Hippocampal formation (tissue), 2 donors: ENCODE measurements around the gene STAG1.
"Not testable (repeated sequence)": the region's sequence is repeated elsewhere in the genome, so short reads cannot be mapped to it uniquely, and the experiment has no call there.

ENCODE experiments used
- DNase-seq, 2 donors: peaks; one replicate each; lab custom pipeline; 2025; lab: John Stamatoyannopoulos, UW

Gene STAG1

GRCh38 chr3:136404056-136404455 is 348.1 kb downstream of the STAG1 start:
- DNase-seq: no peak

- DNase-seq: no peak
These were observed 355.3 kb downstream of the STAG1 start for GRCh38 chr3:136396916-136397315.

- DNase-seq: no peak
These were observed 361.6 kb downstream of the STAG1 start for GRCh38 chr3:136390574-136390973.

GRCh38 chr3:136387031-136387430 is 365.1 kb downstream of the STAG1 start:
- DNase-seq: no peak

GRCh38 chr3:136385457-136385856 is 366.7 kb downstream of the STAG1 start:
- no peak for DNase-seq

GRCh38 chr3:136381051-136381450 is 371.1 kb downstream of the STAG1 start:
- no peak for DNase-seq

- no peak for DNase-seq
These were observed 371.6 kb downstream of the STAG1 start for GRCh38 chr3:136380530-136380929.

- no peak for DNase-seq
These were observed 374.2 kb downstream of the STAG1 start for GRCh38 chr3:136378011-136378410.

GRCh38 chr3:136377508-136377907 is 374.7 kb downstream of the STAG1 start:
- DNase-seq: no peak

GRCh38 chr3:136375800-136376199 is 376.4 kb downstream of the STAG1 start:
- DNase-seq: not testable (repeated sequence)

- DNase-seq: no peak
These were observed 385.9 kb downstream of the STAG1 start for GRCh38 chr3:136366289-136366688.

GRCh38 chr3:136353461-136353860 is 398.7 kb downstream of the STAG1 start:
- no peak for DNase-seq

GRCh38 chr3:136351905-136352304 is 400.3 kb downstream of the STAG1 start:
- DNase-seq: no peak

GRCh38 chr3:136351351-136351750 is 400.8 kb downstream of the STAG1 start:
- DNase-seq: no peak

- DNase-seq: no peak
These were observed 401.6 kb downstream of the STAG1 start for GRCh38 chr3:136350557-136350956.

GRCh38 chr3:136350132-136350531 is 402.0 kb downstream of the STAG1 start:
- no peak for DNase-seq

GRCh38 chr3:136346486-136346885 is 405.7 kb downstream of the STAG1 start:
- no peak for DNase-seq

- no peak for DNase-seq
These were observed 408.2 kb downstream of the STAG1 start for GRCh38 chr3:136343873-136344555.

- no peak for DNase-seq
These were observed 408.7 kb downstream of the STAG1 start for GRCh38 chr3:136343446-136343845.

GRCh38 chr3:136336329-136337100 is 415.7 kb downstream of the STAG1 start:
- no peak for DNase-seq

GRCh38 chr3:136334726-136335125 is 417.5 kb downstream of the STAG1 start:
- DNase-seq: not testable (repeated sequence)

- no peak for DNase-seq
These were observed 418.0 kb downstream of the STAG1 start for GRCh38 chr3:136334209-136334608.

- DNase-seq: no peak
These were observed 419.4 kb downstream of the STAG1 start for GRCh38 chr3:136332776-136333175.
